ENCODE results near the gene C15orf61.

Gene C15orf61

DNA sequence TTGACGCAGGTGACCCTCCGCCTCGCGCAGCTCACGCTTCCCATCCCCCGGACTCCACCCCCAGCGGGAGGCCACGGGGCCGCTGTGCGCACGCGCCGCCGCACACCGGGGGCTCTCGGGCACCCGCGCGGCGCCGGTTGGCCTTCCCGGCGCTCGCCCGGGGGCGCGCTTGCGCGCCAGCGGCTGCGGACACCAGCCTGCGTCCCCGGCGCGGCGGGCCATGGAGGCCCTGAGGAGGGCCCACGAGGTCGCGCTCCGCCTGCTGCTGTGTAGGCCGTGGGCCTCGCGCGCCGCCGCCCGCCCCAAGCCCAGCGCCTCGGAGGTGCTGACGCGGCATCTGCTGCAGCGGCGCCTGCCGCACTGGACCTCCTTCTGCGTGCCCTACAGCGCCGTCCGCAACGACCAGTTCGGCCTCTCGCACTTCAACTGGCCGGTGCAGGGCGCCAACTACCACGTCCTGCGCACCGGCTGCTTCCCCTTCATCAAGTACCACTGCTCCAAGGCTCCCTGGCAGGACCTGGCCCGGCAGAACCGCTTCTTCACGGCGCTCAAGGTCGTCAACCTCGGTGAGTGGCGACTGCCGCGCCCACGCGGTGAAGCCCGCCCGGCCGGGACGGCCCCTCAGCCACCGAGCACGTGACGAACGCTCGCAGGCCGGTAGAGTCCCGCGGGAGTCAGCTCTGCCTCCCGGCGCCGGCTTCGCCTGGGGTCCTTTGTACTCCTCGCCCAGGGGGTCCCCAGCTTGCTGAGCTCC is at the start of gene C15orf61:
C15orf61 (plus strand) TSS at position 103 of the 754 bp plus-strand sequence; CDS start at position 221, 118 bp downstream.
- peak; percentile 71 for DNase-seq (ENCODE audit: low read depth)

DNA sequence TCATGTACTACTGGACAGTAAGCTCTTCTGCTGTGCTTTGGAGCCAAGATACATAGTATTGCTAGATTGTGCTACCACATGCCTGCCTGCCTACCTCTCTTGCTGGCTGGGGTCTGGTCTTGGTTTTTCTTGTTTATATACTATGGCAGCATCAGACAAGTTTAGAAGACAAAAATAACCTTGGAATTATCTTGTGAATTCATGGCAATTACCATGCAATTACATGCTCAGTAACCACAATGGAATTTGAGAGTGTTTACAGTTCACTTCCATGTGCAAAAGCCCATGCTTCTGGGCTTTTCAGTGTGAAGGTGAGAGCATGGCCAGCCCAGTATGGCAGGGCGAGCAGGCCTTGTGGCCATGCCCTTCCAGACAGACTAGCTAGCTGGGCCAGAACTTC is 48.0 kb upstream of the C15orf61 start:
- no peak for DNase-seq (ENCODE audit: low read depth)

DNA sequence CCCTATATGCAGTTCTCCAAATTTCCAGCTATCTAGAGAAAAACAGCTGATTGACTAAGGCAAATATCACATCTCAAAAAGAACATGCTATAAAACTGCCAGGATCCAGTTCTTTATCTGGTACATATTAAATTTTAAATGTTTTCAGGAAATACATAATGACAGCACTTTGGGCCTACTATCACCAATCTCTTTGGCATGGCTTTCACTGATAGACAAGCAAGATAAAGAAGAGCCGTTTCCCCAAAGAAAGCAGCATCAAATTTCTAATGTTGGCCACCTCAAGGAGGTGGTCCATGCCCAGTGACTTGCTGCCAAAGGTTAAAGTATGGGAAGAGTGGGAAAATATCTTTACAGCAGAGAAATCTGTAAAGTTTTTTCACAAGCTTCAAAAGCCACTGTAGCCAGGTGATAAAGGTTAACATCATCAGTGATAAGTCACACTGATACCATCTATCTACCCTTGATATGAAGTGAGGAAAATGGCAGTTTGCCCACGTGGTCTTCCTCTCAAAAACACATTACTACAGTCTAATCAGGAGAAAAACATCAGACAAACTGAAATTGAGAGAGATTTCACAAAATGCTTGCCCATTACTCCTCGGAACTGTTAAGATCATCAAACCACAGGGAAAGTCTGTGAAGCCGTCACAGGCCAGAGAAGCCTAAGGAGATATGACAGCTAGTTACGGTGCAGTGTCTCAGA is 46.4 kb upstream of the C15orf61 start:
- no peak for DNase-seq (ENCODE audit: low read depth)

DNA sequence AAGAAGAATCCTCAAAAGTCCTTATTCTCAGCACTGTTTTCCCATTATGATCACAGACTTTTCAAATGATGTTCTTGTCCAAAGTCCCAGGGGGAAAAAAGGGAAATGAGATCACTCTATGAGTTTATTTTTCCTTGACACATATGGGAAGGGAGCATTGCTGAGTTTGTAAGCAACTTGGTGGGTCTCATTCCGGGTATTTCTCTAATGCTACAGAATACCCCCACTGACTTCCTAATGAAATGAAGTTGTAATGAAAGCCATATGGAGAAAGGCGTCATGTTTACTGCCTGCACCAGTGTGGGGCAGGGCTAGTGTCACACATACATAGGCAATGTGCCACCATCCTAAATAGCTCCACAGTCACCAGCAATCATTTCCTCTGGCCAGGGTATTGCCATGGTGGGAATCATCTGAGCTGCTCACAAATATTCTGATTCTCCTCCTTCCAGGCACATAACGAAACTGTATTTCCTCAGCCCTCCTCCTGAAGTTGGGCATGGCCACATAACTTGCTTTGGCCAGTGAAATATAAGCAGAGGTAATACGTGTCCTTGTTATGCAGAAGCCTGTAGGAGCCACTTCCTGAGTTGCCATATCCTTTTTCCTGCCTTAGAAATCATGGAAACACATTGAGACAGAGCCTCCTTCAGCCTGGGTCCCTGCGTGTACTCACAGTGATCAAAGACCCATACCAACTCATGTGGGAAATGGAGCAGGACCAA is 41.0 kb upstream of the C15orf61 start:
- no peak for DNase-seq (ENCODE audit: low read depth)

DNA sequence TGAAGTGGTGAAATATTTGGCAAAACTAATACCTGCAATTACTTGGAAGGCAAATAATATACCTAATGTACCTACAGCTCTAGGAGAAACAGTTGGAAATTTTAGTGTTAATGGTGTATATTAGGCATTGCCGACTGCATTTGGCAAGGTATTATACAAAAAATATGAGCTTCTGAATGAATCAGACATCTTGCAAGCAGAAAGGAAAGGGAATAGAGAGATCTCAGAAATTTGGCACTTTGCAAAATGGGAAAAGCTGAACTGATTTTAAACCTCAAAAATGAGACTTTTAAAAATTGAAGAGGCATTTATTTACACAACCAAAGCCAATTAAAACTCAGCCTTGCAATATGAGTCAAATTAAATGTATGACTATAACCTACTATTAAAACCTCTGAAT is 40.2 kb upstream of the C15orf61 start:
- no peak for DNase-seq (ENCODE audit: low read depth)

DNA sequence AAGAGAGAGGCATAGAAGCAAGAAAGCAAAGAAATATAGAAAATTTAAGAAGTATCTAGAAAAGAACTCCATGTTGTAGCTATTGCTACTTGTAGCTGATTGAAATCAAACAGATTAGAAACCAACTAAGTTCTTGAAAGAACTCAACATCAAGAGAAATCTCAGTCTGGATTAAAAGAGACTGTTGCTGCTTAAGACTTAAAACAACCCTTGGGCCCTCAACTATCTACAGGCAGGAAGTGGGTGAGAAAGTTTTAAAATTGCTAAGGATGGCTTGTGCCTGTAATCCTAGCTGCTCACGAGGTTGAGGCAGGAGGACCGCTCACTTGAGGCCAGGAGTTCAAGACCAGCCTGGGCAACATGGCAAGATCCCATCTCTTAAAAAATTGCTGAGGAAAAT is 39.3 kb upstream of the C15orf61 start:
- DNase-seq (ENCODE audit: low read depth), result no peak

DNA sequence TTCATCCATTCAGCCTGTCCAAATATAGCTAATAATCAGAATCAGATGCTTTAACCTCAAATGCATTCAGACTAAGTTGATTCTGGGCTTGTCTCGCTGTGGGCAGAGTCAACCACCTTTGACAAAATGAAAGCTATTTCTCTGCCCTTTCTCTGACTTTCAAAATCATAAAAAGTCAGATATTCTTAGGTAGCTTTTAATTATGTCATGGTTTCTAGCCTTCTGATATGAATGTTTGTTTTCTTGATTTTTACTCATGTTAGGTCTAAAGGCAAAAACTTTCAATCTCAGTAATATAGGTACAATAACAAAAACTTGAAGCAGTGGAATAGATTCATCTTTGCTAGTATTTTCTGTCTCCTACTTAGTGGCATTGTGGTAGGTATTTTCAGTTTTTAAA is 25.3 kb upstream of the C15orf61 start:
- DNase-seq (ENCODE audit: low read depth), result no peak

DNA sequence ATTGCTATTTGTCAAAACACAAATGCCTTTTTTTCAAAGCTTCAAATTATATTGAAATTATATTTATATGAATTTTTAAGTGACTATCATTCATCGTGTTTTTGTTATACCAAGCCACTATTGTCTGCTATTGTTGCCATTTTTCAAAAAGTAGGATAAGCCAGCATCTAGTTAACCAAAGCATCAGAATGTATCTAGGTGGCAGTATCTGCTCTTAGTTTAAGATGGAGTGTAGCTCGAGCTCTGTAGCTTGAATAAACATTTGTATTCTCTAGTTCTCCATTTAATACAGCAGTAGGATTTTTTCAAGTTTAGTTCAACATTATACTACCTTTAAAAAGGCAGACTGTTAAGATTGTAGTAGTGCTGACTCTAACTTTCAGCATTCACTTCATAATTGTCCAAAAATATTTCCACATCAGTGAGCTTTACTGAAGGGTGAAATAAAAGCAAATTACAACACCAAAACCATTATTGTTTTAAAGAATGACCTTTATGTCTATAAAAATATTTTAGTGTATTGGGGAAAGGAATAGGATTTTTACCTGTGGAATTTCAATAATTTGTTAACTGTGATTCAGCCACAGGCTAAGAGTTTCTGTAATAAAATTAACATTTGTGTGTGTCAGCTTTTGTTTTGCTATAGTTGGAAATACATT is 19.6 kb upstream of the C15orf61 start:
- no peak for DNase-seq (ENCODE audit: low read depth)

DNA sequence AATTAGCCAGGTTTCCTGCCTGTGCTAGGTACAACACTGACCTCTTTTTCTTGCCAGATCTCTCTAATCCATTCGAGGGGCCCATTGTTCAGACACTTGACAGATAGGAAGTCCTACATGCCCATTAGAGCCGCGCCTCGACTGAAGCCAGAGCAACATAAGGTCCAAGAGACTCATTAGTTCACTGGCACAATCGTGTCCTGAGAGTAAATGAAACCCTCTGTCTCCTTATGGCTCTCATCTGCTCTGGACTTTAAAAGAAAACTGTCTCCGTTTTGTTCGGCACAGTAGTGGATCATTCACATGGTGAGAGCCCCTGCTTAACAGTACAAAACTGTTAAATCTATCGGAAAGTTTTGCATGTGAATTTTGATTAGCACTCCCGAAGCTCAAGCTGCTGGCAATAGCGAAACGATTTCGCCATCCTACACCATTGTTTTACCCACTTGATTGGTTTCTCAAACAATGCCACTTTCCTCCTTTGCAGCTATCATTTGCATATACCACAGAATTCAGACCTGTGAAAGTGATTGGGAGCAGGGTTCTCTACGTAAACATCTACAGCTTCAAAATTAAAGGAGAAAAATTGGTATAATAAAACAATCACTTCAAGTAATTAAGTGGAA is 19.0 kb upstream of the C15orf61 start:
- no peak for DNase-seq (ENCODE audit: low read depth)

DNA sequence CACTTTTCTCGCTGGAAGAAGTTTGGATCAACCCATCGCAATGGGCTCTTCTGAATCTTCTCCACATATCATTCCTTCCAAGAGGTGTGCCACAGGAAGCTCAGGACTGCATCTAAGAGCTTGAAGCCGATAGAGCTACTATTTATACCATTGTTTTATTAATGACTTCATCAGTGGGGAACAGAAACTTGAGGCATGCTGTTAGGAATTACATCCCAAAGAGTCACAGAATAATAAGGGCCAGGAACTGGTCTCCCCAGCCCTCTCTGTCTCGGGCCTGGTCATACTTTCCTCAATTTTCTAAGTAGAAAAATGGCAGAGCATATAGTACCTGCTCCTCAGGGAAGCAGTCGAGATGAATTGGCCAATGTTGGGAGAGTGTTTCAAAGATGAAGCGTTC is 16.9 kb upstream of the C15orf61 start:
- no peak for DNase-seq (ENCODE audit: low read depth)

DNA sequence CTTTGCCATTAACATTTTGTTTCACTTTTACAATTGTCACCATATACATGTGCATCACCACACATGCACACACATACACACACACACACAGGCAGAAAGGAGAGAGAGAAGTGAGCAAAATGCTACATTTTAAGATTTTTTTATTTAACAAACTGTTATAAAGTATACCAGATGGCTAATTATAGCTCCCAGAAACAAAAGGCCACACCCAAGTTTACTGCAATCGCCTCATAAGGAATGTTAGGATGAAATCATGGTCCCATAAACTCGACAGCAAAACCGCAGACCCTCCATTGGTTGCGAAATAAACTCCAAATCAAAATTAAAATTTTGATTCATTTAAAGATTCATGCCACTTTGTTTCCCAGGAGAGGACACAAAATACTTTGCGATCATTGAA is 16.1 kb upstream of the C15orf61 start:
- no peak for DNase-seq (ENCODE audit: low read depth)

DNA sequence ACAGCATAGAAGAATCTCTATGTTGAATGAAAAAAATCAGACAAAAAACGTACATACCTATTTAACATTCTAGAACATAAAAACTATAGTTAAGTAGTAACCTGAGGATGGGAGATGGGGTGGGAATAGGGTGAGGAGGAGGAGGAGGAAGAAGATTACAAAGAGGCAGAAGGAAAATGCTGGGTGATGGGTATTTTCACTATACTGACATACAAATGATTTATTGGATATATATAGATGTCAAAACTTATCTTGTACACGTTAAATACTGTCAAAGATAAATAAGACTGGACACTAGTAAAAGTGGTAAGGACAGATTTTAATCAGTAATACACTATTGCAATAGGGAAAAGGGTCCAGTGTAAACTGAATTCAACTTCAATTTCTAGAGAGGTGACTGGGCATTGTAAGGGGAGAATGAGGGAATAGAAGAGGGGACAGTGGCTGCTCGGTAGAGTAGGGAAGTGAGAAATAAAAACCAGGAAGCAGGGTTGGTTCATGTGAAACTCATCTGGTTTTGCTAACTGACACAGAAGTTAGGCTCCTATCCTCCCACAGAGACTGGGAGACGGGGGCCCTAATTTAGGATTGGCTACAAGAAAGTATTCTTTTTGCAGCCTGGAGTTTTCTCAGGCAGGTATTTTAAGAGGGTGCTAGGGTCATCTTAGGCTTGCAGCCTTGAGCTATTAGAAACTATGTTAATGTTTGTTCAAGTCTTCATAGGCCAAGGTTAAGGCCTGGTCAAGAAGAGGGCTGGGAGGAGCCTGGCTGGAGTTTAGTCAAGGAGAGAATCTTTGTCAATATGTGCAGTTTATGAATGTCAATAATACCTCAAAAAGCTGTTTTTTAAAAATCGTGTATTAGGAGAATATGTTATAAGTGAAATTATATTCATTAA is 15.0 kb upstream of the C15orf61 start:
- DNase-seq (ENCODE audit: low read depth), result no peak

DNA sequence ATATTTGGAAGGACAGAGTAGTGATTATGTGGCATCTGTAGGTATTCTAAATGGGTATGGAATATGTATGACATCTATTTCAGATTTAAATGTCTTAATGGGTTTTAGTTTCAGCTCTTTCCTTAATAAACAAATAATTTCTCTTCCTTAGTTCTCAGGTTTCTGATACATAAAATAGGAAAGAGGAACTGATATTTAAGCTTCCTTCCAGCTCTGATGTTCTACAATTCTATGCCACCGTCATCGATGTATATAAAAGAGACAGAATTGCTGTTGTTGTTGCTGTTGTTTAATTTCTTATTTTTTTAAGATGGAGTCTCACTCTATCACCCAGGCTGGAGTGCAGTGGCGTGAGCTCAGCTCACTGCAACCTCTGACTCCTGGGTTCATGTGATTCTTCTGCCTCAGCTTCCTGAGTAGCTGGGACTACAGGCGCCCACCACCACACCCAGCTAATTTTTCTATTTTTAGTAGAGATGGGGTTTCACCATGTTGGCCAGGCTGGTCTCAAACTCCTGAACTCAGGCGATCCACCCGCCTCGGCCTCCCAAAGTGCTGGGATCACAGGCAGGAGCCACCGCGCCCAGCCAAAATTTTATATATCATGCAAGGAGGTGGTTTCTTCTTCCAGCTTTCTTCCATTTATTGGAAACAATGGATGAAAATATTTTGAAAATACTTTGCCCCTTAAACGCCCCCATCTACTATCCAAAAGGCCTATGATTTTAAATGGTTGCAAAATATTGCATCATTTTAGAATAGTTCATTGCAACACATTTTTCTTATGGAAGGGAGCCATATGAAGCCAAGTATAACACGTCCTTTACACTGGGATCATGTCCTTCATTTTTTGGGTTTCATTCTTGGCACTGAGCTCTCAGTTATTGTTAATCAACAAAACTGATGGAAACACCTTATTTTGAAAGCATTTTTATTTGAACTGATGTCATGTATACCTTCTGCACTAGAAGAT is 13.9 kb upstream of the C15orf61 start:
- DNase-seq (ENCODE audit: low read depth), result no peak

DNA sequence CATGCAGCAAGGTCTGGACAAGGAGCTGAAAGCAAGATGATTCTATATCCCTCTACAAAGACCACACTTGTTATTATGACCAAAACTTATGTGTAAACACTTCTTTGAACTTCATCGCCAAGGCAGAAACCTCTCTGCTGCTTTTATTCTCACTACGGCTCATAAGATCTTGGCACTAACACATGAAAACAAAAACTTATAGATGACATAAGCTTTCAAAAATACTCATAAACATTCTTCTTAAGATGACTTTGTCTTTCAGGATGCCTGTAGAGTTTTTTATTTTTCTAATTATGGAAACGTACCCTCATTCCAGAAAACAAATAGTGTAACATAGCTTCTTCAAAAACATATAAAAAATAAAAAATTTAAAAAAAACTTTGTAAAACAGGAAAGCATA is 12.5 kb upstream of the C15orf61 start:
- DNase-seq (ENCODE audit: low read depth), result no peak

DNA sequence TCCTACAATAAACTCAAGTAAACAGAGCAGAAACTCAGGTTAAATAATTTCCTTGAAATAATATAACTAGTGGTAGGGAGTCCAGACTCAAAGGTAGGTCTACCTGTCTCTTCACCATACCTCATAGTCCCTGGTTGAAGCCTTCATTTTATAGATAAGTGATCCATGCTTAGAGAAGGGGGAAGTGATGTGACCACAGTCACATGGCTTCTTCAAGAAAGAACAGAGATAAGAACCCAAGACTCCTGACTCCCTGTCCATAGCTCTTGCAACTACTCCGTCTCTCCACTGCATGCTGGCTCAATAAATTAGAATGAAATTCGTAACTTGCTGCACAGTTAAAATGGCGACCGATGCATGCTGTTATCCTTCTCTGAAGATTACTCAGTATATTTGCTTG is 11.0 kb upstream of the C15orf61 start:
- DNase-seq (ENCODE audit: low read depth), result no peak

DNA sequence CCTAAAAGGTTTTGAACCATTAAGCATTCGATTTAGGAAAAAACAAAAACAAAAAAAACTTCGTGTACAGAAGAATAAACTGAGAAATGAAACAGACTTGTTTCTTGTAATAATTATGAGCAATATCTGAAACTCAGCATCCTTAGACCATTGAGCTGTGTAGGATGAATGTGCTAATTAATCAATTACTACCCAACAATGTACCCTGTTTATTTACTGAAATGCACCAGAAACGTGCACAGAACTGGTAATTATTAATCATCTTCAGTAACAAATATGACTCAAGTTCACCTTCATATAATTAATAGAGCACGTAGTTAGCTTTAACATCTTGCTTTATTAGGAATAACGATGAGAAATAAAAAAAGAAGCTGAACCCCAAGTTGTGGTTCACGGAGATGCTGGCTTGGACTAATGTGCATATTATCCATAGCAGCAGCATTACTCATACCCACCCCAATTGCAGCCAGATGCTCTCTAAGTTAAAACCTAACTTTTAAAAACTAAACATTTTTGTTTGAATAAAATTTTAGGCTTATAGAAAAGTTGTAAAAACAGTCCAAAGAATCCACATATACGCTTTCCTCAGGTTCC is 10.2 kb upstream of the C15orf61 start:
- no peak for DNase-seq (ENCODE audit: low read depth)

DNA sequence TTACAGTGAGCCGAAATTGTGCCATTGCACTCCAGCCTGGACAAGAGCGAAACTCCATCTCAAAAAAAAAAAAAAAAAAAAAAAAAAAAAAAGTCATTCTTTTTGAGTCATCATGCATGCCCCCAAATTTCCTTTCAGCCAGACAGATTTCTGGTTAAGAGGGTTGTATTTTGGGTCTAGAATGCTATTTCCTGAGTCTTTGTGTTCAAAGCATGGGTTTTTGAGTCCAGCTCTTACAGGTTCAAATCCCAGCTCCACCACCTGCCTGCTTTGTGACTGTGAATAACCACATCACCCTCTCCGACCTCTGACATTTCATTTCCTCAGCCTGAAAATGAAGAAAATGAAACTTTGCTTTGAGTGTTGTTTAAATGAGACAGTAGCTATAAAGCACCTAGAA is 9.3 kb upstream of the C15orf61 start:
- DNase-seq (ENCODE audit: low read depth), result no peak

DNA sequence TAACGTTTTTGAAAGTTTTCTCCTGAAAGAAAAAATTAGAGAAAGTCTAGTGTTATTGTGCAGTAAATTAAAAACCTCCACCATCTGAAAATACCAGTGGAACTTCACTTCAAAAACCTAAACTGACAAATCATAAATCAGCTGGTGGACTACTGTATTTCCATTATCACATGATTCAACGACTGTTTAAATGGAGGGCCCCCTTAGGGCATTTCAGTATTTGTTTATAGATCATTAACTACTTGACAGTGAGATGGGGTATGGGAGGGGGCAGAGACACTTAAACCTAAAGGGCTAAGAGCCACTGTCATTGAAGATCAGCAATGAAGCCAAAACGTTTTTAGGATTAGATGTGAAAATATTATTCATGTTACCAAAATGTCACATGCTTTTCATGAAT is 8.8 kb upstream of the C15orf61 start:
- no peak for DNase-seq (ENCODE audit: low read depth)

DNA sequence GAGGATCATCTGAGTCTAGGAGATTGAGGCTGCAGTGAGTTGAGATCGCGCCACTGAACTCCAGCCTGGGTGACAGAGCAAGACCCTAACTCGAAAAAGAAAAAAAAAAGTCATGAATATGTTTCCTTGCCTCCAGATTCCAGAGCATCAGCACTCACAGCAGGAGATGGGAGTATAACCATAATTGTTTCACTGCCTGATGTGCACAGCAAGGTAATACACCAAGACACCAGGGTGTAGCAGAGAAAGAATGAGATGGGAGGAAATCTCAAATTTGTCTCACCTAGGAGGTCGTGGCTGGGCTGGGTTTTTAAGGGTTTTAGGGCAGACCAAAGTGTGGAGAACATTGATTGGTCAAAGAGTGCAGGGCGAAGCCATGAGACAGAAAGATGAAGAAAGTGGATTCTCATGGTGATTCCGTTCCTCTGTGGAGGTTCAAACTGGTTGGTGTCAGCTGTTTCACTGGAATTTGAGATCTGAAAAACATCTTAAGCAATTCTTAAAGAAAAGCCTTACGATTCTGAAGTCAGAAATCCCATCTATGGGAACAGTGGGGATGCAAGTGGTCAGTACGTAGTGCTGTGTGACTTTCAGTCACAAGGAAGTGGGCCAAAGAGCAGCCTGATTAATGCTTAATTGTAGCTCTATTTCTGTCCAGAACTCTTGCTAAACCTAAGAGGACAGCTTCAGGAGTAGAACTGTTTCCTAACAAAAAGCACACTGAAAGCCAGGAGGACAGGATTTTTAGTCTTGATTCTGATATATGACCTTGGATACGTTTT is 7.8 kb upstream of the C15orf61 start:
- no peak for DNase-seq (ENCODE audit: low read depth)

Measured in stimulated activated CD8-positive, alpha-beta memory T cell treated with anti-CD3 and anti-CD28 coated beads, Interleukin-12 subunit alpha, Interleukin-12 subunit beta, amount 100 ng/mL, for 1 hour (primary cell).